ENCODE results near the gene DDX60.

DDX60 gene

DNA sequence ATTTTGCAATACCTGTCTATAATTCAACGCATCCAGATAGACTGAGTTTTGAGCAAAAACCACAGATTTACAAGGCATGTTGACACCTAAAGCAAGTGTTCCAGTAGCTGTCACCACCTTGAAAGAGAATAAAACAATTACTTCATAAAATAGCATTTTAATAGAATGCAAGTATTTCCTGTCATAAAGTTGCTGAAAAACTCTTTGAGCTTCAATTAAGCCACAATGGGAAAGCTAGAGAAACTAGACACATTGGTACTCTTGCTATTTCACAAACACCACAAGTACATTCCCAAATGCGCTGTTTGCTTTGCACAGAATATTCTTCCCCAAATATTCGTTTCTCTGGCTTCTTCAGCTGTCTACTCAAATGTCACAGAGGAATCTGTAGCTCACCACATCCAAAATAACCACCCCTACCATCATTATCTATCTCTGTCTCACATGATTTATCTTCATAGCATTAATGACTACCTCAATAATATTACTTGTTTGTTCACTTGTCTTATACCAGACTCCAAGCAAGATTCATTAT is 70.3 kb downstream of the DDX60 start:
- Histone ChIP-seq H3K36me3 (ENCODE audit: low read depth) (peaks cover 3% of the 10 kb centered on the region; the same call in 1 of the 2 replicates), H3K4me1 (ENCODE audit: insufficient read depth, poor library complexity, severe bottlenecking) (no peaks in the 10 kb centered on the region), H3K4me3 (ENCODE audit: severe bottlenecking) (no peak overlapping the region), H3K27ac (ENCODE audit: poor library complexity, severe bottlenecking) (no peak overlapping the region), H3K9me3 (ENCODE audit: severe bottlenecking) (no peaks in the 10 kb centered on the region), H3K27me3 (ENCODE audit: insufficient read depth, poor library complexity, severe bottlenecking) (no peaks in the 10 kb centered on the region)
- ATAC-seq (ENCODE audit: low read depth) (no peak), DNase-seq (ENCODE audit: low spot score) (no peak)
- TF ChIP-seq CTCF (IDR thresholded peaks at IDR 0.05; ENCODE audit: poor library complexity, severe bottlenecking) = no peak

DNA sequence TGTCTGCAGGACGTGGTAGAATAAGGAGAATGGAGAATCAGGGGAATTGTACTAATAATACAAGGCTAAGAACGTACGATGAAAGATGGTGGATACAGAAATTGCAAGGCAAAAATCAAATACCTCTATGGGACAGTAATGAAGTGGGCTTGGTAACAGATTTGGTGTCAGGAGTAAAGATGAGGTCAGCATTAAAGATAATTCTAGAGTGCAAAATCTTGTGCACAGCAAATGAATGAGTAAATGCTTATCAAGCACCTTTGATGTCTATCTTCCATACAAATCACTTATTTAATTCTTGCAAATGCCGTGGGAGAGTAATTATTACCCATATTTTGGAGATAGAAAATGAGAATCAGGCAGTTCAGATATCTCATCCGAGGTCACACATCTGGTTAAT is 70.9 kb downstream of the DDX60 start:
- Histone ChIP-seq H3K27me3 (ENCODE audit: insufficient read depth, poor library complexity, severe bottlenecking) (no peaks in the 10 kb centered on the region), H3K4me3 (ENCODE audit: severe bottlenecking) (no peak overlapping the region), H3K27ac (ENCODE audit: poor library complexity, severe bottlenecking) (no peak overlapping the region), H3K36me3 (ENCODE audit: low read depth) (peaks cover 3% of the 10 kb centered on the region; the same call in 1 of the 2 replicates), H3K9me3 (ENCODE audit: severe bottlenecking) (no peaks in the 10 kb centered on the region), H3K4me1 (ENCODE audit: insufficient read depth, poor library complexity, severe bottlenecking) (no peaks in the 10 kb centered on the region)
- TF ChIP-seq CTCF (IDR thresholded peaks at IDR 0.05; ENCODE audit: poor library complexity, severe bottlenecking) = no peak
- ATAC-seq (ENCODE audit: low read depth) (no peak), DNase-seq (ENCODE audit: low spot score) (no peak)

GRCh38 chr4:168241953-168242352 is 76.6 kb downstream of the DDX60 start:
- no peak overlapping the region for H3K4me3 ChIP-seq (ENCODE audit: severe bottlenecking)
- DNase-seq (ENCODE audit: low spot score) = no peak
- no peaks in the 10 kb centered on the region; the same call in 1 of the 2 replicates for H3K36me3 ChIP-seq (ENCODE audit: low read depth)
- TF ChIP-seq CTCF (IDR thresholded peaks at IDR 0.05; ENCODE audit: poor library complexity, severe bottlenecking) = no peak
- no peak overlapping the region for H3K27ac ChIP-seq (ENCODE audit: poor library complexity, severe bottlenecking)
- peaks cover 6% of the 10 kb centered on the region for H3K9me3 ChIP-seq (ENCODE audit: severe bottlenecking)
- ATAC-seq (ENCODE audit: low read depth) = no peak
- no peaks in the 10 kb centered on the region for H3K4me1 ChIP-seq (ENCODE audit: insufficient read depth, poor library complexity, severe bottlenecking)
- no peaks in the 10 kb centered on the region for H3K27me3 ChIP-seq (ENCODE audit: insufficient read depth, poor library complexity, severe bottlenecking)

- ATAC-seq (ENCODE audit: low read depth) (no peak), DNase-seq (ENCODE audit: low spot score) (no peak)
- no peaks in the 10 kb centered on the region for H3K27me3 ChIP-seq (ENCODE audit: insufficient read depth, poor library complexity, severe bottlenecking)
- H3K36me3 ChIP-seq (ENCODE audit: low read depth) = peaks cover 4% of the 10 kb centered on the region; the same call in 1 of the 2 replicates
- no peaks in the 10 kb centered on the region for H3K4me1 ChIP-seq (ENCODE audit: insufficient read depth, poor library complexity, severe bottlenecking)
- TF ChIP-seq CTCF (IDR thresholded peaks at IDR 0.05; ENCODE audit: poor library complexity, severe bottlenecking) = no peak
- H3K27ac ChIP-seq (ENCODE audit: poor library complexity, severe bottlenecking) = no peak overlapping the region
- H3K4me3 ChIP-seq (ENCODE audit: severe bottlenecking) = no peak overlapping the region
- H3K9me3 ChIP-seq (ENCODE audit: severe bottlenecking) = peaks cover 6% of the 10 kb centered on the region
These were observed 77.7 kb downstream of the DDX60 start for GRCh38 chr4:168240821-168241220.

GRCh38 chr4:168221301-168221700 is 97.3 kb downstream of the DDX60 start:
- no peak for TF ChIP-seq CTCF (IDR thresholded peaks at IDR 0.05; ENCODE audit: poor library complexity, severe bottlenecking)
- DNase-seq (ENCODE audit: low spot score) (no peak), ATAC-seq (ENCODE audit: low read depth) (peak; percentile 41; the same call in 1 of the 3 replicates)
- peaks cover 13% of the 10 kb centered on the region for H3K4me1 ChIP-seq (ENCODE audit: insufficient read depth, poor library complexity, severe bottlenecking)
- H3K27me3 ChIP-seq (ENCODE audit: insufficient read depth, poor library complexity, severe bottlenecking) = no peaks in the 10 kb centered on the region
- H3K4me3 ChIP-seq (ENCODE audit: severe bottlenecking) = no peak overlapping the region
- H3K27ac ChIP-seq (ENCODE audit: poor library complexity, severe bottlenecking) = no peak overlapping the region
- no peaks in the 10 kb centered on the region; the same call in 1 of the 2 replicates for H3K36me3 ChIP-seq (ENCODE audit: low read depth)
- H3K9me3 ChIP-seq (ENCODE audit: severe bottlenecking) = no peaks in the 10 kb centered on the region

All from RWPE2 (cell line).